H54 (cell line): ENCODE results near the gene IKZF1.

ENCODE experiments used
- DNase-seq: peaks from one replicate; pipeline ENCODE4 v3.0.0; 2011; ENCODE audit warnings: low spot score, mixed read lengths; ENCODE audit not compliant: insufficient read length
- FAIRE-seq: peaks from 3 replicates; lab custom pipeline; 2011; peaks lifted over from hg19 to GRCh38; lab: Jason Lieb, UNC
- POLR2A ChIP-seq: IDR thresholded peaks from 2 replicates; pipeline ENCODE4 v1.6.1; 2011; ENCODE audit warnings: low read depth, mild to moderate bottlenecking, low read length

Gene IKZF1

GRCh38 chr7:50274361-50274760, 30.2 kb upstream of the IKZF1 start:
- no peak for DNase-seq
- FAIRE-seq, result no peak
- TF ChIP-seq POLR2A, result no peak

- FAIRE-seq (no peak), DNase-seq (no peak)
- no peak for TF ChIP-seq POLR2A
Observed at GRCh38 chr7:50275430-50275829, 29.1 kb upstream of the IKZF1 start.

- TF ChIP-seq POLR2A, result no peak
- DNase-seq, result no peak
- FAIRE-seq, result no peak
Observed at GRCh38 chr7:50276483-50276882, 28.0 kb upstream of the IKZF1 start.

GRCh38 chr7:50278120-50278519, 26.4 kb upstream of the IKZF1 start:
- TF ChIP-seq POLR2A, result no peak
- DNase-seq (no peak), FAIRE-seq (no peak)

GRCh38 chr7:50281680-50282445, 22.7 kb upstream of the IKZF1 start:
- DNase-seq (no peak), FAIRE-seq (no peak)
- TF ChIP-seq POLR2A, result no peak

- FAIRE-seq (no peak), DNase-seq (no peak)
- no peak for TF ChIP-seq POLR2A
Observed at GRCh38 chr7:50282813-50283605, 21.5 kb upstream of the IKZF1 start.

- no peak for TF ChIP-seq POLR2A
- no peak for FAIRE-seq
- no peak for DNase-seq
Observed at GRCh38 chr7:50283731-50284130, 20.8 kb upstream of the IKZF1 start.

GRCh38 chr7:50284296-50284695, 20.2 kb upstream of the IKZF1 start:
- DNase-seq (no peak), FAIRE-seq (no peak)
- no peak for TF ChIP-seq POLR2A

GRCh38 chr7:50285269-50285668, 19.2 kb upstream of the IKZF1 start:
- no peak for DNase-seq
- no peak for FAIRE-seq
- no peak for TF ChIP-seq POLR2A

- no peak for TF ChIP-seq POLR2A
- no peak for FAIRE-seq
Observed at GRCh38 chr7:50287129-50287528, 17.4 kb upstream of the IKZF1 start.

GRCh38 chr7:50292165-50292757, 12.3 kb upstream of the IKZF1 start:
- no peak for FAIRE-seq
- TF ChIP-seq POLR2A, result no peak
- no peak for DNase-seq

More at GRCh38 chr7:50287129-50287528, 17.4 kb upstream of the IKZF1 start:
- no peak for DNase-seq

- DNase-seq (no peak), FAIRE-seq (no peak)
- TF ChIP-seq POLR2A, result no peak
Observed at GRCh38 chr7:50292763-50293162, 11.8 kb upstream of the IKZF1 start.

- no peak for FAIRE-seq
- DNase-seq, result no peak
- TF ChIP-seq POLR2A, result no peak
Observed at GRCh38 chr7:50293509-50294179, 10.9 kb upstream of the IKZF1 start.

- DNase-seq (no peak), FAIRE-seq (no peak)
- no peak for TF ChIP-seq POLR2A
Observed at GRCh38 chr7:50295133-50295532, 9.4 kb upstream of the IKZF1 start.
